SK-N-SH (cell line): ENCODE results near the gene HSPA12A. TPM values are rescaled to one million over a fixed set of nuclear protein-coding genes. Genes with fewer than 3 reads are reported as not detected.

Experiments used
- CTCF ChIA-PET: fragments of 300-600, 350-600 bp; formaldehyde crosslinking; extraction: SDS; loops from one replicate; lab custom pipeline; 2021; lab: Yijun Ruan, JAX
- POLR2A ChIA-PET: fragments of 350-600 bp; sonication (Branson Sonifier 250); formaldehyde crosslinking; extraction: SDS; loops from one replicate; lab custom pipeline; 2020; ENCODE audit warnings: antibody characterized with exemption, inconsistent platforms; lab: Yijun Ruan, JAX
- DNase-seq: peaks from one replicate; pipeline ENCODE4 v3.0.0; 2012
- H2AFZ ChIP-seq: fragments of 200-600 bp; sonication (generic); 2 replicates; pipeline ENCODE4 v1.8.1; 2016; ENCODE audit warnings: antibody characterized with exemption, mild to moderate bottlenecking, low read depth
- H3F3A ChIP-seq: fragments of 200-600 bp; sonication (generic); replicated peaks from 2 replicates; pipeline ENCODE3; 2016; ENCODE audit warnings: antibody characterized with exemption, mild to moderate bottlenecking; ENCODE audit not compliant: insufficient read depth
- H3K27ac ChIP-seq, 2 experiments: fragments of 200-500 bp in 1 of 2; fragments of 200-600 bp in 1 of 2; sonication (Bioruptor generic) in 1 of 2; sonication (generic), shearing (Covaris generic) in 1 of 2; 2 replicates each; pipeline versions ENCODE4 v1.5.1 to v1.6.1; 2014 to 2016; ENCODE audit warnings: low read depth in 2 of 2, inconsistent platforms in 1 of 2, low read length in 1 of 2, mild to moderate bottlenecking in 1 of 2, mixed read lengths in 1 of 2
- H3K27me3 ChIP-seq: fragments of 200-600 bp; sonication (generic), shearing (Covaris generic); 2 replicates; pipeline ENCODE4 v1.6.1; 2016; ENCODE audit warnings: mixed run types; ENCODE audit not compliant: insufficient read depth
- H3K36me3 ChIP-seq, 2 experiments: fragments of 200-500 bp in 1 of 2; fragments of 200-600 bp in 1 of 2; sonication (Bioruptor generic) in 1 of 2; sonication (generic) in 1 of 2; replicated peaks in 1 of 2; 2 replicates each; pipeline versions ENCODE3 to v1.5.1; 2014 to 2016; ENCODE audit warnings: low read length in 1 of 2, mild to moderate bottlenecking in 1 of 2; ENCODE audit not compliant: insufficient read depth in 2 of 2, control insufficient read depth in 1 of 2
- H3K4me1 ChIP-seq, 2 experiments: fragments of 200-500 bp in 1 of 2; fragments of 200-600 bp in 1 of 2; sonication (Bioruptor generic) in 1 of 2; sonication (generic), shearing (Covaris generic) in 1 of 2; 2 replicates each; pipeline versions ENCODE4 v1.5.1 to v1.6.1; 2014 to 2016; ENCODE audit warnings: low read depth in 1 of 2, low read length in 1 of 2, mixed run types in 1 of 2; ENCODE audit not compliant: insufficient read depth in 2 of 2, control insufficient read depth in 1 of 2
- H3K4me2 ChIP-seq: fragments of 200-600 bp; sonication (generic), shearing (Covaris generic); 2 replicates; pipeline ENCODE4 v1.6.1; 2017; ENCODE audit warnings: mixed run types
- H3K4me3 ChIP-seq, 2 experiments: fragments of 200-500 bp in 1 of 2; fragments of 200-600 bp in 1 of 2; sonication (Bioruptor generic) in 1 of 2; sonication (generic), shearing (Covaris generic) in 1 of 2; 2 replicates each; pipeline versions ENCODE4 v1.5.1 to v1.8.1; 2014 to 2016; ENCODE audit warnings: low read depth in 2 of 2, inconsistent platforms in 1 of 2, low read length in 1 of 2, mild to moderate bottlenecking in 1 of 2, mixed read lengths in 1 of 2, moderate library complexity in 1 of 2
- H3K79me2 ChIP-seq: fragments of 200-600 bp; sonication (generic); 2 replicates; pipeline ENCODE4 v1.8.1; 2017; ENCODE audit warnings: mild to moderate bottlenecking; ENCODE audit not compliant: insufficient read depth
- H3K9ac ChIP-seq: fragments of 200-600 bp; sonication (generic); 2 replicates; pipeline ENCODE4 v1.6.1; 2017; ENCODE audit warnings: mixed run types
- H3K9me2 ChIP-seq: fragments of 200-600 bp; sonication (generic); 2 replicates; pipeline ENCODE4 v1.6.1; 2017; ENCODE audit warnings: mixed run types
- H3K9me3 ChIP-seq: fragments of 200-600 bp; sonication (generic); 2 replicates; pipeline ENCODE4 v1.6.1; 2017; ENCODE audit warnings: mixed run types, mild to moderate bottlenecking, moderate library complexity
- H4K20me1 ChIP-seq: fragments of 200-600 bp; sonication (generic); 2 replicates; pipeline ENCODE4 v1.6.1; 2017; ENCODE audit warnings: mild to moderate bottlenecking, mixed run types; ENCODE audit not compliant: insufficient read depth
- CHD2 ChIP-seq: fragments of 150-350 bp; IDR thresholded peaks from 2 replicates; pipeline ENCODE4 v1.6.1; 2018; ENCODE audit warnings: low read length; ENCODE audit not compliant: partially characterized antibody
- CTCF ChIP-seq: fragments of 200-600 bp; sonication (generic); IDR thresholded peaks from 2 replicates; pipeline ENCODE4 v1.6.1; 2017; ENCODE audit warnings: antibody characterized with exemption, mild to moderate bottlenecking, moderate library complexity
- GATA2 ChIP-seq: sonication (generic); formaldehyde crosslinking; IDR thresholded peaks from 2 replicates; pipeline ENCODE4 v1.5.0; 2020; ENCODE audit warnings: mild to moderate bottlenecking, missing genetic modification reagents
- IRF3 ChIP-seq: fragments of 150-350 bp; IDR thresholded peaks from 2 replicates; pipeline ENCODE4 v1.6.1; 2016; ENCODE audit warnings: mild to moderate bottlenecking, low read depth, low read length
- JUND ChIP-seq: IDR thresholded peaks from 2 replicates; pipeline ENCODE4 v1.4.0; 2012
- NFIC ChIP-seq: IDR thresholded peaks from 2 replicates; pipeline ENCODE4 v1.4.0; 2012; ENCODE audit warnings: borderline replicate concordance
- REST ChIP-seq: IDR thresholded peaks from 2 replicates; pipeline ENCODE4 v1.6.1; 2012; ENCODE audit warnings: mild to moderate bottlenecking, low read depth, low read length, moderate library complexity
- RFX5 ChIP-seq: IDR thresholded peaks from 2 replicates; pipeline ENCODE4 v1.6.1; 2012; ENCODE audit warnings: mild to moderate bottlenecking, improper control_type of control experiment, low read length
- SMC3 ChIP-seq: IDR thresholded peaks from 2 replicates; pipeline ENCODE4 v1.6.1; 2012; ENCODE audit warnings: low read depth, low read length, improper control_type of control experiment
- TAF1 ChIP-seq: IDR thresholded peaks from 2 replicates; pipeline ENCODE4 v1.6.1; 2012; ENCODE audit warnings: low read depth, mild to moderate bottlenecking, low read length, moderate library complexity, borderline replicate concordance
- YY1 ChIP-seq: IDR thresholded peaks from 2 replicates; pipeline ENCODE4 v1.4.0; 2012; ENCODE audit warnings: low read depth, mild to moderate bottlenecking
- WGBS: methylation state at CpG from one replicate; pipeline ENCODE4 v1.1.6; 2017; ENCODE audit warnings: low lambda C conversion rate; 5-methylcytosine and 5-hydroxymethylcytosine counted together
- polyA plus RNA-seq, 3 experiments: library from polyadenylated mRNA; depleted of rRNA; stranded (reverse); fragments of >200 nt; gene quantifications; 2 replicates each; pipeline ENCODE4 v1.2.3, GENCODE V29; 2012
- TF ChIP-seq, protein P1 (sequence below): IDR thresholded peaks from 2 replicates; pipeline ENCODE4 v1.4.0; 2012; ENCODE audit warnings: low read depth, borderline replicate concordance

HSPA12A gene
- polyA plus RNA-seq, 1 of the 3 experiments (the other 2 are of a cell fraction) = 2.9 TPM

- Histone ChIP-seq H3K4me2 (no peak overlapping the region), H3K9me2 (no peaks in the 10 kb centered on the region), H3K4me3 (no peak overlapping the region), H3K9me3 (no peaks in the 10 kb centered on the region), H3F3A (no peaks in the 10 kb centered on the region), H3K9ac (no peak overlapping the region), H2AFZ (no peak overlapping the region)
- no peak for DNase-seq
- TF ChIP-seq, protein P1, sequence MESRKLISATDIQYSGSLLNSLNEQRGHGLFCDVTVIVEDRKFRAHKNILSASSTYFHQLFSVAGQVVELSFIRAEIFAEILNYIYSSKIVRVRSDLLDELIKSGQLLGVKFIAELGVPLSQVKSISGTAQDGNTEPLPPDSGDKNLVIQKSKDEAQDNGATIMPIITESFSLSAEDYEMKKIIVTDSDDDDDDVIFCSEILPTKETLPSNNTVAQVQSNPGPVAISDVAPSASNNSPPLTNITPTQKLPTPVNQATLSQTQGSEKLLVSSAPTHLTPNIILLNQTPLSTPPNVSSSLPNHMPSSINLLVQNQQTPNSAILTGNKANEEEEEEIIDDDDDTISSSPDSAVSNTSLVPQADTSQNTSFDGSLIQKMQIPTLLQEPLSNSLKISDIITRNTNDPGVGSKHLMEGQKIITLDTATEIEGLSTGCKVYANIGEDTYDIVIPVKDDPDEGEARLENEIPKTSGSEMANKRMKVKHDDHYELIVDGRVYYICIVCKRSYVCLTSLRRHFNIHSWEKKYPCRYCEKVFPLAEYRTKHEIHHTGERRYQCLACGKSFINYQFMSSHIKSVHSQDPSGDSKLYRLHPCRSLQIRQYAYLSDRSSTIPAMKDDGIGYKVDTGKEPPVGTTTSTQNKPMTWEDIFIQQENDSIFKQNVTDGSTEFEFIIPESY = no peak
- TF ChIP-seq CTCF (no peak), JUND (no peak), TAF1 (no peak), GATA2 (CRISPR knock-in tag) (no peak), CHD2 (no peak), RFX5 (no peak), NFIC (no peak), IRF3 (no peak), YY1 (no peak), SMC3 (no peak)
- TF ChIP-seq, all 33 proteins: peak for 0
- WGBS = 67% methylated on average over 7 of the region's 7 CpGs
- POLR2A ChIA-PET = no interaction called here
- Histone ChIP-seq H4K20me1 (no peaks in the 10 kb centered on the region), H3K4me1 (no peaks in the 10 kb centered on the region; a peak in 1 of 4 replicates), H3K79me2 (no peaks in the 10 kb centered on the region), H3K27ac (no peak overlapping the region), H3K36me3 (no peaks in the 10 kb centered on the region), H3K27me3 (peaks cover 5% of the 10 kb centered on the region; the same call in 1 of the 2 replicates)
- CTCF ChIA-PET = interaction anchor here (2.1 to 10.0 kb wide), 8 partner anchors 11 to 550 kb away, joined by 9 to 142 read pairs (median 28); no protein-coding TSS in a partner anchor
Observed at GRCh38 chr10:116625845-116626244, 116.5 kb downstream of the HSPA12A start.

- no peak for DNase-seq
- H3K9me2 ChIP-seq = no peaks in the 10 kb centered on the region
- H3K27me3 ChIP-seq = peaks cover 5% of the 10 kb centered on the region; the same call in 1 of the 2 replicates
- no peak overlapping the region for H3K4me2 ChIP-seq
- H3K27ac ChIP-seq = no peak overlapping the region
- H3K36me3 ChIP-seq = no peaks in the 10 kb centered on the region
- ChIA-PET POLR2A (no interaction called here), CTCF (no interaction called here)
- no peaks in the 10 kb centered on the region for H3F3A ChIP-seq
- H2AFZ ChIP-seq = no peak overlapping the region
- 37% methylated on average over 11 of the region's 11 CpGs for WGBS
- no peaks in the 10 kb centered on the region for H3K79me2 ChIP-seq
- no peak overlapping the region for H3K4me3 ChIP-seq
- no peak overlapping the region for H3K9ac ChIP-seq
- no peaks in the 10 kb centered on the region; a peak in 1 of 4 replicates for H3K4me1 ChIP-seq
- H3K9me3 ChIP-seq = no peaks in the 10 kb centered on the region
- no peak for TF ChIP-seq REST
- no peaks in the 10 kb centered on the region for H4K20me1 ChIP-seq
Observed at GRCh38 chr10:116621934-116622655, 120.3 kb downstream of the HSPA12A start.
